H9 (cell line): Measurements from ENCODE around the gene NCMAP. TPM values are rescaled to one million over a fixed set of nuclear protein-coding genes. Genes with fewer than 3 reads are reported as not detected.
A peak's percentile ranks its signal among the peaks of the same experiment; 100 is the strongest.

ENCODE experiments used
- DNase-seq: peaks from one replicate; pipeline ENCODE4 v3.0.0-alpha.2; 2017
- H2AFZ ChIP-seq: one replicate; pipeline ENCODE4 v1.6.1; 2013; ENCODE audit warnings: mild to moderate bottlenecking, low read length, control low read depth, moderate library complexity
- H2AK5ac ChIP-seq: 2 replicates; pipeline ENCODE4 v1.6.1; 2013; ENCODE audit warnings: low read length, control low read depth, mixed read lengths; ENCODE audit not compliant: insufficient read length
- H2BK120ac ChIP-seq: one replicate; pipeline ENCODE4 v1.6.1; 2013; ENCODE audit warnings: low read depth, mild to moderate bottlenecking, low read length, control low read depth, inconsistent platforms; ENCODE audit not compliant: poor library complexity, severe bottlenecking
- H2BK12ac ChIP-seq: 2 replicates; pipeline ENCODE4 v1.6.1; 2013; ENCODE audit warnings: low read length, control low read depth, mixed read lengths, low read depth; ENCODE audit not compliant: insufficient read length
- H2BK15ac ChIP-seq: 2 replicates; pipeline ENCODE4 v1.6.1; 2013; ENCODE audit warnings: low read depth, low read length, control low read depth
- H2BK20ac ChIP-seq: one replicate; pipeline ENCODE4 v1.6.1; 2013; ENCODE audit warnings: low read depth, mild to moderate bottlenecking, low read length, control low read depth, inconsistent platforms; ENCODE audit not compliant: poor library complexity, severe bottlenecking
- H2BK5ac ChIP-seq: 2 replicates; pipeline ENCODE4 v1.6.1; 2013; ENCODE audit warnings: low read length, control low read depth, mixed read lengths; ENCODE audit not compliant: insufficient read length
- H3K14ac ChIP-seq: 2 replicates; pipeline ENCODE4 v1.6.1; 2013; ENCODE audit warnings: low read length, control low read depth; ENCODE audit not compliant: insufficient read depth
- H3K18ac ChIP-seq: 2 replicates; pipeline ENCODE4 v1.6.1; 2013; ENCODE audit warnings: low read depth, mild to moderate bottlenecking, mixed read lengths, low read length, control low read depth; ENCODE audit not compliant: insufficient read length
- H3K23ac ChIP-seq: 2 replicates; pipeline ENCODE4 v1.6.1; 2013; ENCODE audit warnings: low read length, control low read depth, mixed read lengths, low read depth; ENCODE audit not compliant: insufficient read length
- H3K23me2 ChIP-seq: 2 replicates; pipeline ENCODE4 v1.6.1; 2013; ENCODE audit warnings: low read depth, mild to moderate bottlenecking, mixed read lengths, low read length, control low read depth; ENCODE audit not compliant: insufficient read length, poor library complexity, severe bottlenecking
- H3K27ac ChIP-seq: 2 replicates; pipeline ENCODE4 v1.5.1; 2013; ENCODE audit warnings: low read length, control low read depth, mixed read lengths, low read depth; ENCODE audit not compliant: insufficient read length
- H3K27me3 ChIP-seq: 2 replicates; pipeline ENCODE4 v1.6.1; 2013; ENCODE audit warnings: low read length, control low read depth, inconsistent platforms; ENCODE audit not compliant: insufficient read depth
- H3K4ac ChIP-seq: 2 replicates; pipeline ENCODE4 v1.6.1; 2013; ENCODE audit warnings: low read depth, mild to moderate bottlenecking, control low read depth, inconsistent platforms, low read length, moderate library complexity
- H3K4me1 ChIP-seq: 2 replicates; pipeline ENCODE4 v1.6.1; 2013; ENCODE audit warnings: low read length, control low read depth, inconsistent platforms; ENCODE audit not compliant: insufficient read depth
- H3K4me2 ChIP-seq: 2 replicates; pipeline ENCODE4 v1.6.1; 2013; ENCODE audit warnings: low read length, control low read depth, mixed read lengths; ENCODE audit not compliant: insufficient read length, insufficient read depth
- H3K56ac ChIP-seq: 2 replicates; pipeline ENCODE4 v1.6.1; 2013; ENCODE audit warnings: low read depth, mild to moderate bottlenecking, mixed read lengths, low read length, control low read depth; ENCODE audit not compliant: insufficient read length
- H3K79me1 ChIP-seq: 2 replicates; pipeline ENCODE4 v1.6.1; 2013; ENCODE audit warnings: low read depth, mild to moderate bottlenecking, moderate library complexity, low read length, control low read depth, inconsistent platforms; ENCODE audit not compliant: insufficient read depth, poor library complexity, severe bottlenecking
- H3K79me2 ChIP-seq: 2 replicates; pipeline ENCODE4 v1.6.1; 2013; ENCODE audit warnings: low read length, control low read depth, inconsistent platforms; ENCODE audit not compliant: insufficient read depth
- H3K9ac ChIP-seq: 2 replicates; pipeline ENCODE4 v1.6.1; 2013; ENCODE audit warnings: low read length, control low read depth, mixed read lengths; ENCODE audit not compliant: insufficient read length; ENCODE audit errors: extremely low read depth
- H3K9me3 ChIP-seq: one replicate; pipeline ENCODE4 v1.6.1; 2013; ENCODE audit warnings: low read depth, low read length, inconsistent platforms; ENCODE audit not compliant: control insufficient read depth
- H3T11ph ChIP-seq: one replicate; pipeline ENCODE4 v1.6.1; 2013; ENCODE audit warnings: mild to moderate bottlenecking, low read length, control low read depth, inconsistent platforms
- H4K20me1 ChIP-seq: one replicate; pipeline ENCODE4 v1.6.1; 2013; ENCODE audit not compliant: control insufficient read depth, insufficient read length, insufficient read depth
- H4K5ac ChIP-seq: 2 replicates; pipeline ENCODE4 v1.6.1; 2013; ENCODE audit warnings: low read depth, mild to moderate bottlenecking, mixed read lengths, low read length, control low read depth; ENCODE audit not compliant: insufficient read length
- H4K8ac ChIP-seq: replicated peaks from 2 replicates; pipeline ENCODE4 v1.6.1; 2013; ENCODE audit warnings: low read length, control low read depth, mixed read lengths, low read depth; ENCODE audit not compliant: insufficient read length
- H4K91ac ChIP-seq: 2 replicates; pipeline ENCODE4 v1.6.1; 2013; ENCODE audit warnings: low read depth, mild to moderate bottlenecking, moderate library complexity, mixed read lengths, low read length, control low read depth; ENCODE audit not compliant: insufficient read length
- H3K27ac Mint-ChIP-seq, 3 experiments: 2 replicates in 2 of 3; 3 replicates in 1 of 3; pipeline ENCODE4 v1.8.0; 2020 to 2021; ENCODE audit warnings: mixed read lengths in 3 of 3, mild to moderate bottlenecking in 1 of 3, moderate library complexity in 1 of 3
- H3K27me3 Mint-ChIP-seq: 2 replicates; pipeline ENCODE4 v1.8.0; 2021; ENCODE audit warnings: low read depth, mild to moderate bottlenecking, moderate library complexity, mixed read lengths
- H3K36me3 Mint-ChIP-seq, 3 experiments: 2 replicates in 2 of 3; 3 replicates in 1 of 3; pipeline ENCODE4 v1.8.0; 2020 to 2021; ENCODE audit warnings: low read depth in 3 of 3, mixed read lengths in 3 of 3; ENCODE audit not compliant: insufficient read depth in 1 of 3
- H3K4me1 Mint-ChIP-seq, 2 experiments: 2 replicates each; pipeline ENCODE4 v1.8.0; 2020; ENCODE audit warnings: mixed read lengths in 2 of 2
- H3K4me3 Mint-ChIP-seq, 2 experiments: 2 replicates in 1 of 2; 3 replicates in 1 of 2; pipeline ENCODE4 v1.8.0; 2020 to 2021; ENCODE audit warnings: mild to moderate bottlenecking in 2 of 2, mixed read lengths in 2 of 2, moderate library complexity in 1 of 2
- H3K9me3 Mint-ChIP-seq, 2 experiments: 2 replicates in 1 of 2; 3 replicates in 1 of 2; pipeline ENCODE4 v1.8.0; 2020; ENCODE audit warnings: mild to moderate bottlenecking in 2 of 2, mixed read lengths in 2 of 2, moderate library complexity in 1 of 2
- WGBS: extraction: QIAGEN DNeasy Blood & Tissue Kit; methylation state at CpG from one replicate; pipeline ENCODE4 v1.1.7; 2013; ENCODE audit warnings: missing lambda C conversion rate, low lambda C conversion rate, mixed read lengths; ENCODE audit not compliant: insufficient read length; ENCODE audit errors: extremely low coverage; 5-methylcytosine and 5-hydroxymethylcytosine counted together
- total RNA-seq: library from RNA; stranded (reverse); gene quantifications from 2 replicates; pipeline ENCODE4 v1.2.1, GENCODE V29; 2021
- TF ChIP-seq, protein P1 (sequence below): fragments of 200-600 bp; sonication (generic); conservative IDR thresholded peaks from 3 replicates; pipeline ENCODE4 v1.8.0; 2021; ENCODE audit warnings: antibody characterized with exemption, mild to moderate bottlenecking

Gene NCMAP
- total RNA-seq, 1 experiment from 2014 or later: 0.35 TPM

DNA sequence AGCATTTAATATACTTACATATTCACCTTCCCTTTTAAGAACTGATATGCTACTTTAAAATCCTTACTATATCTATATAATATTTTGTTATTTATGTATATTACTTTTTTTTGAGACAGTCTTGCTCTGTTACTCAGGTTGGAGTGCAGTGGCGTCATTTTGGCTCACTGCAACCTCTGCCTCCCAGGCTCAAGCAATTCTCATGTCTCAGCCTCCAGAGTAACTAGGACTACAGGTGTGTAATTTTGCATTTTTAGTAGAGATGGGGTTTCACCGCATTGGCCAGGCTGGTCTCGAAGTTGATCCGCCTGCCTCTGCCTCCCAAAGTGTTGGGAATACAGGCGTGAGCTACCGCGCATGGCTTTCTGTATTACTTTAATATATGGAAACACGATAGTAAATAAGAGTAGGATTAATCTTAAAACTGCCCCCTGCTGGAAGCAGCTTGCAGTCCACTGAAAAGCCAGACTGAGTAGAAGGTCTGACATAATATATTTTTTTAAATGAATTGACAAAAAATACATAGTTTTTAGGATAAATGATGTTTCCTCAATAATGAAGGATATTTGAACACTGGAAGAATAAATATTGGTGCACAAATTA lies 28.8 kb upstream of the NCMAP start:
- WGBS: no CpG with 5 or more reads among the region's 8 CpGs
- Mint-ChIP-seq H3K4me3 (no peak overlapping the region), H3K9me3 (no peaks in the 10 kb centered on the region), H3K4me1 (no peaks in the 10 kb centered on the region; a peak in 1 of 4 replicates), H3K36me3 (peaks cover 0 to 5% (median 0%) of the 10 kb centered on the region in 3 experiments; a peak in 3 of 7 replicates), H3K27ac (no peak overlapping the region; a peak in 1 of 7 replicates), H3K27me3 (no peaks in the 10 kb centered on the region)
- Histone ChIP-seq H2BK12ac (no peak overlapping the region), H3K56ac (no peak overlapping the region), H3K4ac (no peak overlapping the region), H3K27me3 (no peaks in the 10 kb centered on the region), H3K23ac (no peak overlapping the region), H3K18ac (no peak overlapping the region), H2BK5ac (no peak overlapping the region), H2BK20ac (no peak overlapping the region), H2BK15ac (no peak overlapping the region), H3K79me2 (no peaks in the 10 kb centered on the region), H4K5ac (no peak overlapping the region), H2BK120ac (no peak overlapping the region), H3T11ph (no peak overlapping the region), H2AFZ (no peak overlapping the region), H3K79me1 (no peaks in the 10 kb centered on the region), H3K4me1 (no peaks in the 10 kb centered on the region), H3K9me3 (no peaks in the 10 kb centered on the region), H4K91ac (no peak overlapping the region), H4K8ac (no peak overlapping the region), H3K27ac (no peak overlapping the region), H3K9ac (no peak overlapping the region), H3K4me2 (no peak overlapping the region), H2AK5ac (no peak overlapping the region), H3K14ac (no peak overlapping the region), H4K20me1 (no peaks in the 10 kb centered on the region), H3K23me2 (no peaks in the 10 kb centered on the region)
- TF ChIP-seq, protein P1, sequence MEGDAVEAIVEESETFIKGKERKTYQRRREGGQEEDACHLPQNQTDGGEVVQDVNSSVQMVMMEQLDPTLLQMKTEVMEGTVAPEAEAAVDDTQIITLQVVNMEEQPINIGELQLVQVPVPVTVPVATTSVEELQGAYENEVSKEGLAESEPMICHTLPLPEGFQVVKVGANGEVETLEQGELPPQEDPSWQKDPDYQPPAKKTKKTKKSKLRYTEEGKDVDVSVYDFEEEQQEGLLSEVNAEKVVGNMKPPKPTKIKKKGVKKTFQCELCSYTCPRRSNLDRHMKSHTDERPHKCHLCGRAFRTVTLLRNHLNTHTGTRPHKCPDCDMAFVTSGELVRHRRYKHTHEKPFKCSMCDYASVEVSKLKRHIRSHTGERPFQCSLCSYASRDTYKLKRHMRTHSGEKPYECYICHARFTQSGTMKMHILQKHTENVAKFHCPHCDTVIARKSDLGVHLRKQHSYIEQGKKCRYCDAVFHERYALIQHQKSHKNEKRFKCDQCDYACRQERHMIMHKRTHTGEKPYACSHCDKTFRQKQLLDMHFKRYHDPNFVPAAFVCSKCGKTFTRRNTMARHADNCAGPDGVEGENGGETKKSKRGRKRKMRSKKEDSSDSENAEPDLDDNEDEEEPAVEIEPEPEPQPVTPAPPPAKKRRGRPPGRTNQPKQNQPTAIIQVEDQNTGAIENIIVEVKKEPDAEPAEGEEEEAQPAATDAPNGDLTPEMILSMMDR: peak; percentile 76
- DNase-seq: no peak
